ENCODE results near the gene UGT1A9.
"Not testable (repeated sequence)": the region's sequence is repeated elsewhere in the genome, so short reads cannot be mapped to it uniquely, and the experiment has no call there.

Gene UGT1A9

GRCh38 chr2:233680361-233681045 is 8.8 kb downstream of the UGT1A9 start:
- in situ Hi-C loops (cut with MboI; ENCODE audit: low sequenced_read_pairs) = no loop called here

GRCh38 chr2:233681521-233682099 is 9.9 kb downstream of the UGT1A9 start, which contains the start of gene UGT1A7:
UGT1A7 (plus strand) TSS chr2:233681901; CDS start chr2:233681938, 37 bp downstream.
- in situ Hi-C loops (cut with MboI; ENCODE audit: low sequenced_read_pairs) = no loop called here

- in situ Hi-C loops (cut with MboI; ENCODE audit: low sequenced_read_pairs) = no loop called here
These were observed 12.9 kb downstream of the UGT1A9 start for GRCh38 chr2:233684640-233685039.

GRCh38 chr2:233686928-233687327 is 15.2 kb downstream of the UGT1A9 start:
- in situ Hi-C loops (cut with MboI; ENCODE audit: low sequenced_read_pairs) = no loop called here

- in situ Hi-C loops (cut with MboI; ENCODE audit: low sequenced_read_pairs) = no loop called here
These were observed 16.6 kb downstream of the UGT1A9 start for GRCh38 chr2:233688341-233688740.

GRCh38 chr2:233689031-233689430 is 17.3 kb downstream of the UGT1A9 start:
- in situ Hi-C loops (cut with MboI; ENCODE audit: low sequenced_read_pairs) = no loop called here

- in situ Hi-C loops (cut with MboI; ENCODE audit: low sequenced_read_pairs) = no loop called here
These were observed 17.8 kb downstream of the UGT1A9 start for GRCh38 chr2:233689501-233689900.

GRCh38 chr2:233690444-233690843 is 18.7 kb downstream of the UGT1A9 start:
- in situ Hi-C loops (cut with MboI; ENCODE audit: low sequenced_read_pairs) = no loop called here

GRCh38 chr2:233691443-233692433 is 20.0 kb downstream of the UGT1A9 start:
- in situ Hi-C loops (cut with MboI; ENCODE audit: low sequenced_read_pairs) = no loop called here

GRCh38 chr2:233692648-233693047 is 20.9 kb downstream of the UGT1A9 start, which contains the start of gene UGT1A6:
UGT1A6 (plus strand) TSS chr2:233692890; CDS start chr2:233693005, 115 bp downstream.
- in situ Hi-C loops (cut with MboI; ENCODE audit: low sequenced_read_pairs) = no loop called here

GRCh38 chr2:233693963-233694362 is 22.3 kb downstream of the UGT1A9 start:
- in situ Hi-C loops (cut with MboI; ENCODE audit: low sequenced_read_pairs) = no loop called here

- in situ Hi-C loops (cut with MboI; ENCODE audit: low sequenced_read_pairs) = no loop called here
These were observed 27.0 kb downstream of the UGT1A9 start for GRCh38 chr2:233698740-233699139.

GRCh38 chr2:233699424-233700027 is 27.8 kb downstream of the UGT1A9 start:
- in situ Hi-C loops (cut with MboI; ENCODE audit: low sequenced_read_pairs) = no loop called here

- in situ Hi-C loops (cut with MboI; ENCODE audit: low sequenced_read_pairs) = no loop called here
These were observed 28.4 kb downstream of the UGT1A9 start for GRCh38 chr2:233700028-233700635.

GRCh38 chr2:233700842-233701241 is 29.1 kb downstream of the UGT1A9 start:
- in situ Hi-C loops (cut with MboI; ENCODE audit: low sequenced_read_pairs) = not testable (repeated sequence)

GRCh38 chr2:233702238-233702637 is 30.5 kb downstream of the UGT1A9 start:
- in situ Hi-C loops (cut with MboI; ENCODE audit: low sequenced_read_pairs) = no loop called here

GRCh38 chr2:233705911-233706506 is 34.3 kb downstream of the UGT1A9 start:
- in situ Hi-C loops (cut with MboI; ENCODE audit: low sequenced_read_pairs) = no loop called here

GRCh38 chr2:233706720-233707119 is 35.0 kb downstream of the UGT1A9 start:
- in situ Hi-C loops (cut with MboI; ENCODE audit: low sequenced_read_pairs) = no loop called here

GRCh38 chr2:233707940-233708644 is 36.4 kb downstream of the UGT1A9 start:
- in situ Hi-C loops (cut with MboI; ENCODE audit: low sequenced_read_pairs) = no loop called here

Measured in HL-60/S4 treated with phorbol 12-myristate 13-acetate at 8.2 ng/mL for 4 days and 3 days (cell line).